Neural crest cell (in vitro differentiated cells): ENCODE measurements around the gene HSPH1. TPM values are rescaled to one million over a fixed set of nuclear protein-coding genes. Genes with fewer than 3 reads are reported as not detected.

Experiments used
- DNase-seq: peaks from one replicate; pipeline ENCODE4 v3.0.0; 2021; ENCODE audit warnings: low read depth, mixed read lengths, low spot score
- H3K27ac Mint-ChIP-seq: one replicate; pipeline ENCODE4 v1.8.0; 2021; ENCODE audit warnings: mild to moderate bottlenecking, mixed read lengths; ENCODE audit not compliant: unreplicated experiment
- H3K27me3 Mint-ChIP-seq: 2 replicates; pipeline ENCODE4 v1.8.0; 2021; ENCODE audit warnings: low read depth, mild to moderate bottlenecking, mixed read lengths
- H3K36me3 Mint-ChIP-seq: 2 replicates; pipeline ENCODE4 v1.8.0; 2021; ENCODE audit warnings: low read depth, mild to moderate bottlenecking, mixed read lengths
- H3K4me1 Mint-ChIP-seq: 2 replicates; pipeline ENCODE4 v1.8.0; 2021; ENCODE audit warnings: mixed read lengths
- H3K4me3 Mint-ChIP-seq: one replicate; pipeline ENCODE4 v1.8.0; 2021; ENCODE audit warnings: mild to moderate bottlenecking, mixed read lengths
- H3K9me3 Mint-ChIP-seq: 2 replicates; pipeline ENCODE4 v1.8.0; 2021; ENCODE audit warnings: mixed read lengths
- CTCF ChIP-seq: fragments of 200-600 bp; sonication (generic); conservative IDR thresholded peaks from 2 replicates; pipeline ENCODE4 v1.5.0; 2021; ENCODE audit warnings: antibody characterized with exemption, mild to moderate bottlenecking
- total RNA-seq: library from RNA; stranded (reverse); gene quantifications from 2 replicates; pipeline ENCODE4 v1.2.1, GENCODE V29; 2021

Gene HSPH1
- total RNA-seq, 1 donor from 2014 or later: 146 TPM

DNA sequence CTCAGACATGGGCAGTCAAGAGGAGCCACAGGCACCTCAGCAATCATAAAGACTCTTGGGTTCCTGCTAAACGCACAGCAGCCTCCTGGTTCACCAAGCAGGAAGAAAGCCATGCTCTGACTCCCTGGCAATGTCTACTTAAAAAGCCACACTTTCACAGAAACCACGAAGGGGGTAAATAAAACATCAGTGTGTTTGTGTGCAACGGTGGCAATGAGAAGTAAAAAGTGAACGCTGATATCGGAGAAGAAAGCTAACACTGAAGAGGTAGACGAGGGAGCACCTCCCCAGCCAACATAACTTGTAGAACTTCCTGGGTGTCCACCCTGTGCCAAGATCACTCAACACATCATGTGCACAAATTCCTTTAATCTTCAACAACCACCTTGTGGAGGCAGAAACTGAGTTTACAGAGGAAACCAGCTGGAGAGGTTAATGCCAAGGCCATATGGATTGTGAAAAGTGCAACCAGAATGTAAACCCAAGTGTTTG lies 30.2 kb downstream of the HSPH1 start:
- no peak for DNase-seq
- peaks cover 3% of the 10 kb centered on the region for H3K27me3 Mint-ChIP-seq
- H3K4me3 Mint-ChIP-seq: no peak overlapping the region
- no peaks in the 10 kb centered on the region for H3K4me1 Mint-ChIP-seq
- no peak for TF ChIP-seq CTCF
- no peaks in the 10 kb centered on the region for H3K9me3 Mint-ChIP-seq
- no peak overlapping the region for H3K27ac Mint-ChIP-seq
- H3K36me3 Mint-ChIP-seq: peaks cover 7% of the 10 kb centered on the region

GRCh38 chr13:31129419-31129818 lies 32.3 kb downstream of the HSPH1 start:
- no peaks in the 10 kb centered on the region for H3K4me1 Mint-ChIP-seq
- TF ChIP-seq CTCF: no peak
- H3K27me3 Mint-ChIP-seq: peaks cover 14% of the 10 kb centered on the region
- DNase-seq: no peak
- no peaks in the 10 kb centered on the region for H3K9me3 Mint-ChIP-seq
- no peak overlapping the region for H3K27ac Mint-ChIP-seq
- H3K36me3 Mint-ChIP-seq: peaks cover 3% of the 10 kb centered on the region
- no peak overlapping the region for H3K4me3 Mint-ChIP-seq

DNA sequence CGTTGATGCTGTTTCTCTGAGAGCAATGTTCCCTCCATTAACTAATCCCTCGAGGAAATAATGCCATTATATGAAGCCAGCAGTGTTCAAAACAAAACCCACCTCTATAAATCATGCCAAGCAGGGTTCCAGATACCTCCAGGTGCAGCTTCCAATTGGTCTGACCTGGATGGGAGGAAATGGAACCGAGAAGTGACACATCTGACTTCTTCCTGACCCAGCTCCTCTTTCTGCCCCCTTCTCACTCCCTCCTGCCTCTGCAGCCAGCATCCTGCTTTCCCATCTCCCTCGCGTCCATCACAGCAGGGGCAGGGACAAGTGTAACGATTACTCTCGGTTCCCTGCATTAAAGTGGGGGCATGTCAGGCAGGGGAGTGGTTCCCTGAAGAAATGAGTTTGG lies 37.5 kb downstream of the HSPH1 start:
- DNase-seq: no peak
- TF ChIP-seq CTCF: no peak
- Mint-ChIP-seq H3K27me3 (peaks cover 14% of the 10 kb centered on the region), H3K4me1 (peaks cover 5% of the 10 kb centered on the region), H3K27ac (no peak overlapping the region), H3K4me3 (no peak overlapping the region), H3K36me3 (no peaks in the 10 kb centered on the region), H3K9me3 (no peaks in the 10 kb centered on the region)

GRCh38 chr13:31122544-31123260 lies 39.0 kb downstream of the HSPH1 start:
- no peaks in the 10 kb centered on the region for H3K9me3 Mint-ChIP-seq
- H3K4me1 Mint-ChIP-seq: peaks cover 5% of the 10 kb centered on the region
- no peak for TF ChIP-seq CTCF
- no peak for DNase-seq
- peaks cover 17% of the 10 kb centered on the region for H3K27me3 Mint-ChIP-seq
- no peaks in the 10 kb centered on the region for H3K36me3 Mint-ChIP-seq
- no peak overlapping the region for H3K27ac Mint-ChIP-seq
- H3K4me3 Mint-ChIP-seq: no peak overlapping the region

DNA sequence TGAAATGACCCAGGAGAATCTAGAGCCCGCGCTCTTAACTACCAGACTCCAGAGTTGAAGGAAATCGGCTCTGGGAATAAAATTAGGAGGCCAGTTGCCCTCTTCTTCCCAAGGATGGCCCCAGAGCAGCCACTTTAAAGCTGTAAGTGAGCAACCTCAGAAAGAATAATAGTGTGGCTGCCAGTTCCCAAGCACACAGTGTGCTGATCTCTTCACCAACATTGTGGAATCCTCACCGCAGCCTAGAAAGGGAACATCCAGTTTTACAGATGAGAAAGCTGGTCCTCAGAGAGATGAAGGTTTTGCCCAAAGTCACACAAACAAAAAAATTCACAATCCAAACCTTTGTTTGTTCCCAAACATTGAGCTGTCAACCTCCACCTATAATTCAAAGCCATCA lies 39.6 kb downstream of the HSPH1 start:
- H3K9me3 Mint-ChIP-seq: no peaks in the 10 kb centered on the region
- no peak overlapping the region for H3K4me3 Mint-ChIP-seq
- no peak overlapping the region for H3K27ac Mint-ChIP-seq
- peaks cover 5% of the 10 kb centered on the region for H3K4me1 Mint-ChIP-seq
- H3K27me3 Mint-ChIP-seq: peaks cover 16% of the 10 kb centered on the region
- no peaks in the 10 kb centered on the region for H3K36me3 Mint-ChIP-seq
- TF ChIP-seq CTCF: no peak
- no peak for DNase-seq
